Endometrial microvascular endothelial cells (primary cell): Measurements from ENCODE around the gene GALNT6. TPM values are rescaled to one million over a fixed set of nuclear protein-coding genes. Genes with fewer than 3 reads are reported as not detected.

Experiments used
- in situ Hi-C: cut with HindIII; loops from 2 replicates; pipeline ENCODE4 v1.10.0; 2017; ENCODE audit warnings: low sequenced_read_pairs, low pct_unique_long_range_greater_than_20kb; ENCODE audit errors: inconsistent ontology term
- total RNA-seq: library from RNA; depleted of rRNA; stranded (reverse); fragments of >200 nt; gene quantifications from one replicate; pipeline ENCODE4 v1.2.3, GENCODE V29; 2015; ENCODE audit errors: inconsistent ontology term

Gene GALNT6, protein sequence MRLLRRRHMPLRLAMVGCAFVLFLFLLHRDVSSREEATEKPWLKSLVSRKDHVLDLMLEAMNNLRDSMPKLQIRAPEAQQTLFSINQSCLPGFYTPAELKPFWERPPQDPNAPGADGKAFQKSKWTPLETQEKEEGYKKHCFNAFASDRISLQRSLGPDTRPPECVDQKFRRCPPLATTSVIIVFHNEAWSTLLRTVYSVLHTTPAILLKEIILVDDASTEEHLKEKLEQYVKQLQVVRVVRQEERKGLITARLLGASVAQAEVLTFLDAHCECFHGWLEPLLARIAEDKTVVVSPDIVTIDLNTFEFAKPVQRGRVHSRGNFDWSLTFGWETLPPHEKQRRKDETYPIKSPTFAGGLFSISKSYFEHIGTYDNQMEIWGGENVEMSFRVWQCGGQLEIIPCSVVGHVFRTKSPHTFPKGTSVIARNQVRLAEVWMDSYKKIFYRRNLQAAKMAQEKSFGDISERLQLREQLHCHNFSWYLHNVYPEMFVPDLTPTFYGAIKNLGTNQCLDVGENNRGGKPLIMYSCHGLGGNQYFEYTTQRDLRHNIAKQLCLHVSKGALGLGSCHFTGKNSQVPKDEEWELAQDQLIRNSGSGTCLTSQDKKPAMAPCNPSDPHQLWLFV
- 242 TPM for total RNA-seq

DNA sequence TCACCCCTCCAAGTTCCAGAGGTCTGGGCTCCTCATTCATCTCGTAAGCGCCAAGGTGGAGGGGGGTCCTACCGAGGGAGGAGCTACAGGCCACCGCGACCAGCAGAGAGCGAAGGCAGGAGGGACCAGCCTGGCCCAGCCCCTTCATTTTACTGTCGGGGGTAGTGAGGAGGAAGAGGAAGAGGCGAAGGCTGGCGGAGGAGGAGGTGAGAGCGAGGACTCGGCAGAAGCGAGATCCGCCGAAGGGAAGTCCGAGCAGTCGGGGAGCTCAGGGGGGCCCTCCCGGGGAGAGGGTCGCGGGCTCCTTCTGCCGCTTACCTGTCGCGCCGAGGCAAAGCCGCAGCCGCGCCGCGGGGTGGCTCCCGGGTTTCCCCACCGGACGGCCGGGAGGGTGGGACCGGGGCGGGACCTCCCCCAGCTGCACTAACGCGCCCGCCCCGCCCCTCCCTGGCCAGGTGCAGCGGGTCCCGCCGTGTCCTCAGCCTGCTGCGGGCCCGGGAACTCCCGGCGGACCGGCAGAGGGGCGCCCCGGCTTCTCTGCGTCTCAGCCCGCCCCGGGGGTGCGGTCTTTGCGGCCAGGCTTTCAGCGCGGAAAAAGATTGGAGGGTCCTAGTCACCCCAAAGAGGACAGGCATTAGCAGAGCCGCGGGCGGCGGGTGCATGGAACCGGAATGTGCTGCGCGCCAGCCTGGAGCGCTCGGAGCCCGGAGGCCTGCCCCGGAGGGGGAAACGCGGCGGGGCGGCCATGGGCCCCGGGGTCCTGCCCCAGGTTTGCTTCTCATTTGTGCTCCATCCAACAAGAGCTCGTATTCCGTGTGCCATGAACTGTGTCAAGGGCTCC is at the start of gene GALNT6:
Gene GALNT6 (minus strand): TSS at position 124 of the 841 bp plus-strand sequence. CDS start 11,625 bp downstream, outside the sequence.
- in situ Hi-C loops = no loop called here

DNA sequence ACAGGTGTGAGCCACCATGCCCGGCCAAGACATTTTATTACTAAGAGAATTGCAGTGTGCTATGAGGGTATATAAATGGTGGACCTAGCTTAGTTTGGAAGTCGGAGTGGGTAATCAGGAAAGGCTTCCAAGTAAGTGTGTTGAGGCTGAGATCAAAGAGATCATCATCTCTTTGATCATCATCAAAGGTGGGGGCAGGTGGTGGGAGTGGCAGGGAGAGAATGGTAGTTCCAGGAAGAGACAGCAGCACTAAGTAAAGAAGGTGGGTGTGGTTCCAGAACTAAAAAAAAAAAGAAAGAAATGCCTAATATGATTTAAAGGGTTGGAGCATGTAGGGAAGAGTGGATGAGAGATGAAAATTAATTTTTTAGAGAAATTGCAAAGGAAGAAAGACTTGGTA is 48.1 kb upstream of the GALNT6 start:
- in situ Hi-C loops = no loop called here

DNA sequence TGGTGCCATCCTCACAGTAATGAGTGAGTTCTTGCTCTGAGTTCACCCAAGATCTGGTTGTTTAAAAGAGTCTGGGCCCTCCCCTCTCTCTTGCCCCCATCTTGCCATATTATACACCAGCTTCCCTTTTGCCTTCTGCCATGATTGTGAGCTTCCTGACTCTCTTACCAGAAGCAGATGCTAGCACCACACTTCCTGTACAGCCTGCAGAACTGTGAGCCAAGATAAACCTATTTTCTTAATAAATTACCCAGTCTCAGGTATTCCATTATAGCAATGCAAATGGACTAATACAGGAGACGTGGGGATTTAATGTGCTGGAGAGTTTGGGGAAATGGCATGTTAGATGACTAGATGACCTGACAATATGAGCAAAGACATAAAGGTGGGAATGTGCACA is 46.2 kb upstream of the GALNT6 start:
- in situ Hi-C loops = no loop called here

DNA sequence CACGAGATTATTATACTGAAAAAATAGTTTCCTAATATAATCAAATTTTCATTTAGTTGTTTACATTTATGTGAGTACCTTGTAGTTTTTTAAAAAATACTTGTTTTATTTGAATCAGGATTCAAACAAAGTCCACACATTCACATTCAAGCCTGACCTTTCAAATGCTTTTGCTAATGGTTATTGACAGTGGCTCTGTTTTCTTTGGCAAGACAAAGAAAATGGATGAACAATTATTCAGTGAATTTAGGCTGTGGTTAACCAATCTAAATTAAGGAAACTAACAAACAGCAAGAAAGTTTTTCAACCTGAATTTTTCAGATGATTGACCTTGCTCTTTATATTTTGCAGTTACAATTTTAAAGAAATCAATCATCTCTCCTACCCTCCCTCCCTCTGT is 43.1 kb upstream of the GALNT6 start:
- in situ Hi-C loops = no loop called here

DNA sequence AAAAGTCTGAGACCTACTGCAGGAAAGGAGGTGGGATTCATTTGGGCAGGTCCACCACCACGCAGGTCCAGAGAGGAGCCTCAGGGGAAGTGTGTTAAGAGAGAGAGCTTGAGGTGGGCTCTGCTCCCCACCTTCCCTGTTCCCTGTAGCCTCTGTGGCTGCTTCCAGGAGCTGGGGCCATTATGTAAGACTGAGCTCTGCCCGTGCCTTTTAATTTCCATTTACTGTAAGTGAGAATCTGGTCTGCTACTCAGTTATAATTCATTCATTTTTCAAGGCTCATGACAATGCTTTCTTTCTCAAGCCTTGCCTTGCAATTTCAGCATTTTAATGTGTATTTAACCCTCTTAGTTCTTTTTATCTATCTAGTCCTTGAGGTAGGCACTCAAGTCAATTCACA is 41.7 kb upstream of the GALNT6 start:
- in situ Hi-C loops = no loop called here

DNA sequence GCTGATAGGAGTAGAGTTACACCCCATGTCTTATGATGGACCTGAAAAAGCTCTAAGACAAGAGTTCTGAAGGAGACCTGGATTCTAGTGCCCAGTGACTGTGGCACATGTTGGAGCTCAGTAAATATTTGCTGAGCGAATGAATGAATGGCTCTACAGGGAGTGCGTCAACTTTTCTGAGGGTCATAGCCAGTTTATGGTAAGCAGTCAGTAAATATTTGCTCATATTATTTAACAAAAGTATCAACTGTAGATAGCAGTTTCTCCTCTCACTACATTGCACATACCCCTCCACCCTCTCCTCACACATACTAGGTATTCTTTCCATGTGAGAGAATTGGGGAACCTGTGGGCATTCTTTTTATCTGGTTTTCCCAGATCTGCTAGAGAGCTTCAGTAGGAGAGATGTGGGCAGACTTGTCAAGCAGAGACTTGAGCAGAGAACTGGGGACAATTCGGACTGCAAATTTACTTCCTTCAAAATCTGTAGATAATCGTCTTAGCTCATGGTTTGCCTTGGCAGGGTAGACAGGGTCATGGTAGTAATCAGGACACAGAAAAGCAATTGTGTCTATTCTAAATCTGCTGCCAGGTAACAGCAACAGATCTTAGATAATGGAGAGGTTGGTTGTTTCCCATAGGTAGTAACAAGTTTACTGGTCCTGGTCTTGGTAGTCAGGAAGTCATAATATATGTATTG is 39.1 kb upstream of the GALNT6 start:
- in situ Hi-C loops = no loop called here

DNA sequence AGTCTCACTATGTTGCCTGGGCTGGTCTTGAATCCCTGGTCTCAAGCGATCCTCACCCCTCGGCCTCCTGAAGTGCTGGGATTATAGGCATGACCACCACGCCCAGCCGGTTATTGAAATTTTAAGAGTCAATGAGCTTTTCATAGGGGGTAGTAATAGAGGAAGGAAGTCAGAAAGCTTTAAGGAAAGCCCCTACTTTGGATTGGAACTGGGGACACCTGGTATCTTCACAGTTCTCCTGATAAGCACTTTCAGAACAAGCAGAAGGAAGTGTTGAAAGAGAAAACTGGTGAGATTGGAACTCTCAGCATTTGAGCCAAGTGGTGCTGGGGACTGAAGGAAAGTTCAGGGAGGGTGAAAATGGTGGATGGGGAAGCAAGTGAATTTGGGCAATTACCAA is 38.5 kb upstream of the GALNT6 start:
- in situ Hi-C loops = no loop called here

DNA sequence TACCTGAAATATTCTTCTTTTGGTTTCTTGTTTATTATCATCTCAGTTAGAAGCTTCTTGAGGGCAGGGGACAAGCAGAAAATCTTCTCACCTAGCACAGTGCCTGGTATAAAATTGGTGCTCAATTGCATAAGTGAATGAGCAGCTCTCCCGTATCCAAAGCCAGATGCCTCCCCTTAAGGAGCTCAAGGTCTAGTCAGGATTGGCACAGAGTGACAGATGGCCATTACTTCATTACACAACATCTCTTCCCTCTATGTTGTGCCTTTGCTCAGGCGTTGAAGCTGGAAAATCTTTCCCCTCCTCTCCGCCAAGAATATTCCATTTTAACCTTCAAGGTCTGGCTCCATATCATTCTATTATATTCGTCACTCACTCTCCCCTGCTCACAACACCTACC is 37.0 kb upstream of the GALNT6 start:
- in situ Hi-C loops = no loop called here

DNA sequence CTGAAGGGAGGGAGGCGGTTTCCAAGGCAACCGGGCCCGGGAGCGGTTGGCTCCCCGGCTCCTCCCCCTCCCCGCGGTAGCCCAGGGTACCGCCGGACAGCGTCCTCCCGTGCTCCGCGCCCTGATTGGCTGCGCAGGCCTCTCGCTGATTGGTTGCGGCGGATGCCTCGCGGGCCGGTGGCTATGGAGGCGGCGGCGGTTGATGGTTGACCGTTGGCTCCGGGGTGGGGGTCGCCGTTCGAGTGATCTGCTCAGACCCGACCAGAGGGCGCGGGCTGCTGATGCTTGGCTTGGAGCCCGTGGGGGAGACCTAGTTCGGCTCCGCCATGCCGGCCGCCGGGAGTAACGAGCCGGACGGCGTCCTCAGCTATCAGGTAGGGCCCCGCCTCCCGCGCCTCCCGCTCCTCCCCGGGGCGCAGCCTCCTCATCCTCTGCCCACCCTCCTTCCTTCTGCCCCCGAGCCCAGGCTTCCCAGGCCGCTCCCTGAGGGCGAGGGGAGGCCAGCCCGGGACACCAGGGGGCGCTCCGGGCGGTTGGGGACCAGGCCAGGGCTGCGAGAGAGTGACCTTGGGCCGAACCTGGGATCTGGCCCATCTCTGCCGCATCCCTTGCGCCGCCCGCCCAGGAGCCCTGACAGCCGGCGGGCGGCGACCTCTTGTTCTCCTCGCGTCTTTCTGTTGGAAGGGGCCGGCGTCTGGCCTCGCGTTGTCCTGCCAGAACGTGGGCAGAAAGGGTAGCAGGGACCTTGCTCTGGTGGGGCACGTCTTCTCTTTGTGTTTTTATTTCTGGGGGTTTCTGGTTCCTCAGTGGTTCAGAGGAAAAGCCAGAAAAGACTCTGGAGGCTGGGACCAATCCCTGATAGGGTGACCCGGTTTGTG is 33.7 kb upstream of the GALNT6 start, which contains the start of gene SLC4A8:
Gene SLC4A8 (plus strand): TSS at position 170 of the 878 bp plus-strand sequence. CDS start 157 bp downstream, at position 327.
- in situ Hi-C loops = no loop called here

DNA sequence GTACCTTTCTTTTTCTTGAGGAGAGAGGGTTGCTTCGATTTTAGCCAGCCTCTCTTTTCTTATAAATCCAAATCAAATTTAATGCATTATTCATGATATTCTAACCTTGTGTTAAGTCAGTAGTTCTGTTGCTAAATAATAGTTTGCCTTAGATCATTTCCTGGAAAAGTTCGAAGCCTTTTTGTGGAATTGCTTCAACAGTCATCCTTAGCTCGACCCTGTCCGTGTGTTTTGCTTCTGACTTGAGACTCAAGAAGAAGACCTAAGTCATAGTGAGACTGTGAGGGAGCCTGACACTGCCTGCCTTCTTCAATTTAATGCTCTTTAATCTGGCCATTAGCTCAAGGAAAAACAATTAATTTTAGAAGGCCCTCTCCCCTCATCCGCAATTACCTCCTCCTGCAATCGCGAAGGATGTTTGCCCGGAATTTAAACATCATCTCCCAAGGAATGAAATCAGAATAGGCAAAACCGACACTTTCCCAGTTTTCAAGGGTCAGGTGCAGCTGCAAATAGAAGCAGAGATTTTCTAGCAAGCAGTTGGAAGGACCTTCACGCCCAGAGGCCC is 33.0 kb upstream of the GALNT6 start:
- in situ Hi-C loops = no loop called here

DNA sequence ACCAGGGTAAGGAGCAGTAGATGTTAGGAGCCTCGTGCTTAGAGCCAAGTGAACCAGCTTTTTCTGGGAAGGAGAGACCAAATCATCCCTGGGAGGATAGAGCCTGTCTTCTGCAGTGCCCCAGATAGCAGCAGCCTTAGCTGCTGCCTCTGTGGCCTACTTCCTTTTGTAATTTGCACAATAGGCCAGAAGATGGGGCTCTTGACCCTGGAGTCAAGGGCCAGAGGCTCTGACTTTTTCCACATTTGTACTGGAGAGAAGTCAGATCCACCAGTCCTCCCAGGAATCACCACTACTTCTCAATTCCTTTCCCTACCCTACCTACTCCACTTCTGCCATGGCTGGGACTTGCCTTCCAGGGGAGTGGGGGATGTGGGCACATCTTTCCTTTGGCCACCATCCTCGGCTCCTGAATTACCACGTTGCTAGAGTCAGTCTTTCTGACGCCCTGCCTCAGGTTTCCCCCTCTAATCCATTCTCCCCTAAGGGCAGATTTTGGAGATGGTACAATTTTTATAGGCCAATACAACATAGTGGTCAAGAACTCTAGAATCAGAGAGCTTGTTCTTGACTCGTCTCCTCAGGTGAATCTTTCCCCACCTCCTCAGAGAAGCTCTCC is 30.2 kb upstream of the GALNT6 start:
- in situ Hi-C loops = no loop called here

DNA sequence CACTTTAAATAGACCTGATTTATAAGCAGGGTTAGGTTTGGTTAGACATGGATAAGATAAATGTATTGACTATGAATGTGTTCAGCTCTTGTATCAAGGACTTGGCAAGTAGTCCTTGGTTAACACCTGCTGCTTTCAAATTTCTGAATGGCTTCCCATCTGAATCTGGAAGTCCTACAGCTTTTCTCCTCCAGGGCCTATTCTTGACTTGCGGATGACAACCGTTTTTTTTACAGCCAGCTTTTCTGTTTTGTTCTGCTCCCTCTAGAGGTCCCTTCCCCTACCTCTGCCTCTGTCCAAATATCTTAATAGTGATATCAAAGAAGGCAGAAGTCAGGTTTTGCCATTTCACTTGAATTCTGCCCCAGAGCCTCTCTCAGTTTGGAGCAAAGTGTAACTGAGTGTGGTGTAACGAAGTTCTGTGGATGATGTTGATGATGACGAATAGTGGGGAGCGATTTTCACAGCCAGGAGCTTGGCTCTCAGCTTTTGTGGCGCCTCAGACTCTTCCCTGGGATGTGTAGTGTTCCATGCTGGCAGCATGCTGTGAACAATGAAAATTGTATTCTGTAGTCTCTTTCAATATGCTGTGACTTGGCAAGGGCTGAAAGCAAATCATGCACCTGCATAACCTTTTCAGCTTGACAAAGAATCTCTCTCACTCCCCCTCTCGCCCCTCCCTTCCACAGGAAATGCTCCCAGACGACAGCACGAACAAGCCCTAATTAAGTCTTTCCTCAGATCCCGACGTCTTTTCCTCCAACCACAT is 28.4 kb upstream of the GALNT6 start:
- in situ Hi-C loops = no loop called here

DNA sequence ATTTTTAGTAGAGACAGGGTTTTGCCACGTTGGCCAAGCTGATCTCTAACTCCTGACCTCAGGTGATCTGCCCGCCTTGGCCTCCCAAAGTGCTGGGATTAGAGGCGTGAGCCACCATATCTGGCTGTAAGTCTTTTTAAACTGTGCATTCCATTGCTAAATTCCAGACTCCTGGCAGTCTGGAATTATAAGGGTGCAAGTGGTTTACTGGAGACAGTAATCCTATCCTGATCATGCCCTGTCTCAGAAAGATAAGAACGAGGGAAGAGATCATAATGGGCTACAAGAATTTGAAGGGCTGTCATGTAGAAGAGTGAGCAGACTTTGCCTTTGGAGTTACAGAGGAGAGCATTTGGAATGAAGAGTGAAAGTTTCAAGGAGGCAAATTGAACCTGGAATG is 26.6 kb upstream of the GALNT6 start:
- in situ Hi-C loops = no loop called here

DNA sequence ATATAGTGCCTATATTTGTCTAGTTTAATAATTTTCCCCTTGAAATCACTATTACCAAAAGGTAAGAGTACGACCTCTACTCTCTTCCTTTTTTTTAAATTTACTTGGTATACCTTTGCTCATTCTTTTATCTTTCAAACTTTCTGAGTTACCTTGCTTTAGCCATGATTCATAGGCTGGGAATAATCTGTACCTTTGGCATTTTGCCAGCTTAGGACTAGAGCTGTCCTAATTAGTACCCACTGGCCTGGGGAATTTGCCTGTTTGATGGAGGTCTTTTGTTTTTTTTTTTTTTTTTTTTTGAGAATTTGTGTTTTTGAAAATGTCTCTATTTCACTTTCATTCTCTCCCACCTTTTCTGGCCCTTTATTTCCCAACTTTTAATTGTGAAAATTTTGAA is 24.7 kb upstream of the GALNT6 start:
- in situ Hi-C loops = no loop called here

DNA sequence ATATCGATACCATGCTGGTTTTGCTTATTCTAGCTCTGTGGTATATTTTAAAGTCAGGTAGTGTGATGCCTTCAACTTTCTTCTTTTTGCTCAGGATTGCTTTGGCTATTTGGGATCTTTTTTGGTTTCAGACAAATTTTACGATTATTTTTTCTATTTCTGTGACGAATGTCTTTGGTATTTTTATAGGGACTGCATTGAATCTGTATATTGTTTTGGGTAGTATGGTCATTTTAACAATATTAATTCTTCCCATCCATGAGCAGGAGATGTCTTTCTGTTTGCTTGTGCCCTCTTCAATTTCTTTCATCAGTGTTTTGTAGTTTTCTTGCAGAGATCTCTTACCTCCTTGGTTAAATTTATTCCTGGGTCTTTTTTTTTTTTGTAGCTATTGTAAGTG is 22.6 kb upstream of the GALNT6 start:
- in situ Hi-C loops = no loop called here

DNA sequence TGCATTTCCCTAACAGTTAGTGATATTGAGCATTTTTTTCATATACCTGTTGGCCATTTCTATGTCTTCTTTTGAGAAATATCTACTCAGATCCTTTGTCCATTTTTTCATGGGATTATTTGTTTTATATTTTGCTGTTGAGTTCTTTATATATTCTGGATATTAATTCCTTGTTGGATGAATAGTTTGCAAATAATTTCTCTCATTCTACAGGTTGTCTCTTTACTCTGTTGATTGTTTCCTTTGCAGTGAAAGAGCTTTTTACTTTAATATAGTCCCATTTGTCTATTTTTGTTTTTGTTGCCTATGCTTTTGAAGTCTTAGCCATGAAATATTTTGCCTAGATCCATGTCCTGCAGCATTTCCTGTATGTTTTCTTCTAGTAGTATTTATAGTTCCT is 21.9 kb upstream of the GALNT6 start:
- in situ Hi-C loops = no loop called here

DNA sequence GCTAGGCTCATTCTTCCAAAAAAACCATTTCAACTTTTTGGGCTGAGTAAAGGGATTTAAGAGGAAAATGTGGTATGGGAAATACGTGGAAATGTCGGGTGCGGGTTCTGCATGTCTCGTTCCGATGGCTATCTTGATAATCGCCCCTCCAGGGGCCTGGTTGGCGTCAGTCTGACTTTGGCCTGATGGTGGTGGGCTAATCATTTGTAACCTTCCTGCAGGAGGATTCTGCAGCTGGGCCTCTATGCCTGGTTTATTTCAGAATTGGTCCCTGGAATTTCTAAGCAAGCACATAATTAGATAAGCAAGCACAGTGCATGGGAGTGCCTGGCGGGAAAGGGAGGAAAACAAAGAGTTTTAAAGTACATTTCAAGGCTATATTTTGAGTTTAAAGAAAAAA is 18.6 kb upstream of the GALNT6 start:
- in situ Hi-C loops = no loop called here
